ENCODE data around the gene ZNF541.

The ZNF541 gene

GRCh38 chr19:47613165-47614020, 40.4 kb upstream of the ZNF541 start:
- TF ChIP-seq, protein P1, sequence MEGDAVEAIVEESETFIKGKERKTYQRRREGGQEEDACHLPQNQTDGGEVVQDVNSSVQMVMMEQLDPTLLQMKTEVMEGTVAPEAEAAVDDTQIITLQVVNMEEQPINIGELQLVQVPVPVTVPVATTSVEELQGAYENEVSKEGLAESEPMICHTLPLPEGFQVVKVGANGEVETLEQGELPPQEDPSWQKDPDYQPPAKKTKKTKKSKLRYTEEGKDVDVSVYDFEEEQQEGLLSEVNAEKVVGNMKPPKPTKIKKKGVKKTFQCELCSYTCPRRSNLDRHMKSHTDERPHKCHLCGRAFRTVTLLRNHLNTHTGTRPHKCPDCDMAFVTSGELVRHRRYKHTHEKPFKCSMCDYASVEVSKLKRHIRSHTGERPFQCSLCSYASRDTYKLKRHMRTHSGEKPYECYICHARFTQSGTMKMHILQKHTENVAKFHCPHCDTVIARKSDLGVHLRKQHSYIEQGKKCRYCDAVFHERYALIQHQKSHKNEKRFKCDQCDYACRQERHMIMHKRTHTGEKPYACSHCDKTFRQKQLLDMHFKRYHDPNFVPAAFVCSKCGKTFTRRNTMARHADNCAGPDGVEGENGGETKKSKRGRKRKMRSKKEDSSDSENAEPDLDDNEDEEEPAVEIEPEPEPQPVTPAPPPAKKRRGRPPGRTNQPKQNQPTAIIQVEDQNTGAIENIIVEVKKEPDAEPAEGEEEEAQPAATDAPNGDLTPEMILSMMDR (IDR thresholded peaks at IDR 0.05): no peak
- no peak for TF ChIP-seq ZFX (IDR thresholded peaks at IDR 0.05; ENCODE audit: borderline replicate concordance)
- no peak overlapping the region for H3K27ac ChIP-seq

GRCh38 chr19:47610902-47611301, 38.0 kb upstream of the ZNF541 start:
- peak overlapping the region; percentile 91 for H3K27ac ChIP-seq
- TF ChIP-seq, protein P1 (IDR thresholded peaks at IDR 0.05): no peak
- TF ChIP-seq ZFX (IDR thresholded peaks at IDR 0.05; ENCODE audit: borderline replicate concordance): no peak

DNA sequence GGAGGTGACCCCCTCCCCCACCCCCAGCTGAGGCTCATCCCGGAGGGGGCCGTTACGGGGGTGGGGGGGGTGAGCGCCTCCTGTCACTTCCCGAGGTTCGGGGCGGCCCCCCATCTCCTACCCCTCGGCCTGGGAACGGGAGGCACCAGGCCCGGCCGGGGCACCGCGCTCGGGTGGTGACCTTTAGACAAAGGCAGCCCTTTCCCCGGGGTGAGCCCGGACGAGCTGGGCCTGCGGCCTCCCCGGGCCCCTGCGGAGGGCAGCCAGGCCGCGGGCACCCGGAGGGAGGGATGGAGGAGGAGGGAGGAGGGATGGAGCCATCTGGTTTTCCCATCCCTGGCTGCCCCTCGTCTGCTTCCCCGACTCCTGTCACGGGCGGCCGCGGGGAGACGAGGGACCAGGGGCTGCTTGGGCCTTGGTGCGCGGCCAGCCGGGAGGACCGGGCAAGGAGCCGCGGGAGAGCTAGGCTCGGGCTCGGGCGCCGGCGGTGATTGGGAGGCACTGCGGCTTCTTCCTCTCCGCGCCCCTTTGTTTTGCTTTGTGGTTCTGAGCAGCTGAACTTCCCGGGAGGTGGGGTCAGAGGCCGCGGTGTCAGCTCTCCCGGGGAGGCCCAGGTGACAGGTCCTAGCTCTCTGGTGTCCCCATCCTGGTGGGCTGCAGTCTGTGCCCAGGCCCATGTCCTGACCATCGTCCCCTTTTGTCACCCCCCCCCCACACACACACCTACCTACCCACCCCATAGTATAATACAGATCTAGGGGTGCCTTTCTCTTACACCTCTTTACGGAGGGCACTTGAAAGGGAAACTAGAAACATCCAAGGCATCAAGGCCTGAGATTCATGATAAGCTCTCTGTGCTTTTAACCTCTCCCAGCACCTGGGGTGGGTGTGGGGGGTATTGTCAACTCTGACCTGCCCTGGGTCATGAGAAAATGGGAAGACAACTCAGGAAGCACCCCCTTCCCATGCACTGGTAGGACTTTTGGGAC, 37.3 kb upstream of the ZNF541 start:
- TF ChIP-seq ZFX (IDR thresholded peaks at IDR 0.05; ENCODE audit: borderline replicate concordance): no peak
- TF ChIP-seq, protein P1 (IDR thresholded peaks at IDR 0.05): no peak
- peak overlapping the region; percentile 91 for H3K27ac ChIP-seq

- TF ChIP-seq ZFX (IDR thresholded peaks at IDR 0.05; ENCODE audit: borderline replicate concordance): no peak
- TF ChIP-seq, protein P1 (IDR thresholded peaks at IDR 0.05): no peak
- H3K27ac ChIP-seq: peak within 1 kb of the TSS; percentile 91
Observed at GRCh38 chr19:47608969-47609905, 36.3 kb upstream of the ZNF541 start, which contains the start of gene BICRA. Gene BICRA (plus strand): TSS chr19:47609134. CDS start chr19:47673575, 64,441 bp downstream.

DNA sequence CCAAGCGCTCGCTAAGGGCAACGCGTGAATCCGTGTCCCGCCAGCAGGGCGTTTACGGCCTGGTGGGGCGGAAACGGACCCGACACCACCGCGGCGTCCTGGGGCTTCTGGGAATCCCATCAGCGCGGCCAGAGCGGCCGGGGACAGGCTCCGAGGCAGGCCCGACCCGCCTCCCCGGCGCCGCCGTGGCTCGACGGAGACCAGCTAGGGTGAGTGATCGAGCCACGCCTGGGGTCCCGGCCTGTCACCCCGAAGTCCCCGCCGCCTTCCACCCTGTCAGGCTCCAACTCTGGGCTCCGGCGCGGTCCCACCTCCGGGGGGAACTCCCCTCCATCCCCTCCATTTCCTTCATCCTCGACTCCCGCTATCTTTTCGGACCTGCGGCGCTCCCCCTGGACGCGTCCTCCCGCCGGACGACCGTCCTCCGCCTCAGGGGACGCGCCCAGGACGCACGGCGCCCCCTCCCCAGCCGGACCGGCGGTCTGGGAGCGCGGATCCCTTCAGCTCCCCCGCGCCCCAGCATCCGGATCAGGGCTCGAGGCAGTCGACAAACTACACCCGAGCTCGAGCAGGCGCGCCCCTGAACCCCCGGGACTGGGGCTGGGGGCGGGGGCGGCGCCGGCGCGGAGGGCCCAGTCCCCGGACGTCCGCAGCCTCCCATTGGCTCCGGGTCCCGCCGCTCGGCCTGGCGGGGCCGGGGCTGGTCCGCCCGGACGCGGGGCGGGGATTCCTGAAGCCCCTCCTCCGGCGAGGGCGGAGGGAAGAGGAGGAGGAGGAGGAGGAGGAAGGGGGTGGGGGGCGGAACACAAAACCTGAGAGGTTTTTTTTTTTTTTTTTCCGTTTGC, 35.3 kb upstream of the ZNF541 start:
- peak overlapping the region; percentile 91 for H3K27ac ChIP-seq
- no peak for TF ChIP-seq ZFX (IDR thresholded peaks at IDR 0.05; ENCODE audit: borderline replicate concordance)
- TF ChIP-seq, protein P1 (IDR thresholded peaks at IDR 0.05): peak; percentile 32

Data from 22Rv1 (cell line).